KMS-11 (cell line): ENCODE results near the gene MED13L.
A peak's percentile ranks its signal among the peaks of the same experiment; 100 is the strongest.

ENCODE experiments used
- H2AFZ ChIP-seq: fragments of 200-600 bp; sonication (generic); 2 replicates; pipeline ENCODE4 v1.6.1; 2016; ENCODE audit warnings: antibody characterized with exemption, mixed run types, low read depth
- H3K27ac ChIP-seq: fragments of 200-600 bp; sonication (generic); 2 replicates; pipeline ENCODE4 v1.6.1; 2016; ENCODE audit warnings: mild to moderate bottlenecking, mixed run types
- H3K27me3 ChIP-seq: fragments of 200-600 bp; sonication (generic); 2 replicates; pipeline ENCODE4 v1.6.1; 2017; ENCODE audit warnings: mild to moderate bottlenecking, low read depth, mixed run types, moderate library complexity; ENCODE audit not compliant: insufficient read depth
- H3K36me3 ChIP-seq: fragments of 200-600 bp; sonication (generic); 2 replicates; pipeline ENCODE4 v1.6.1; 2017; ENCODE audit warnings: mild to moderate bottlenecking, mixed run types; ENCODE audit not compliant: insufficient read depth
- H3K4me1 ChIP-seq: fragments of 200-600 bp; sonication (generic); 2 replicates; pipeline ENCODE4 v1.6.1; 2016; ENCODE audit warnings: mild to moderate bottlenecking, low read depth, mixed run types; ENCODE audit not compliant: poor library complexity, severe bottlenecking
- H3K4me2 ChIP-seq: fragments of 200-600 bp; sonication (generic); 2 replicates; pipeline ENCODE4 v1.7.0; 2016; ENCODE audit warnings: mild to moderate bottlenecking, mixed run types
- H3K4me3 ChIP-seq: fragments of 200-600 bp; sonication (generic); IDR thresholded peaks from 2 replicates; pipeline ENCODE4 v1.6.1; 2017; ENCODE audit warnings: low read depth, low read length, mixed read lengths; ENCODE audit not compliant: insufficient read depth
- H3K79me2 ChIP-seq: fragments of 200-600 bp; sonication (generic); 2 replicates; pipeline ENCODE4 v1.6.1; 2016; ENCODE audit warnings: low read depth, mixed run types; ENCODE audit not compliant: insufficient read depth
- H3K9ac ChIP-seq: fragments of 200-600 bp; sonication (generic); 2 replicates; pipeline ENCODE4 v1.6.1; 2016; ENCODE audit warnings: mild to moderate bottlenecking, mixed run types
- H4K20me1 ChIP-seq: fragments of 200-600 bp; sonication (generic); 2 replicates; pipeline ENCODE4 v1.6.1; 2016; ENCODE audit warnings: mild to moderate bottlenecking, mixed run types; ENCODE audit not compliant: insufficient read depth
- CTCF ChIP-seq: fragments of 200-600 bp; sonication (generic); conservative IDR thresholded peaks from 2 replicates; pipeline ENCODE4 v1.6.1; 2017; ENCODE audit warnings: low read depth, mild to moderate bottlenecking, antibody characterized with exemption, low read length, moderate library complexity, mixed read lengths

The MED13L gene

GRCh38 chr12:116319233-116319897 lies 41.9 kb upstream of the MED13L start:
- peak overlapping the region; percentile 57 for H3K4me2 ChIP-seq
- H3K9ac ChIP-seq = peak overlapping the region; percentile 39; the same call in 1 of the 2 replicates
- no peak overlapping the region for H3K4me3 ChIP-seq
- no peak for TF ChIP-seq CTCF
- peaks cover 46% of the 10 kb centered on the region for H3K4me1 ChIP-seq
- no peaks in the 10 kb centered on the region for H3K36me3 ChIP-seq
- peak overlapping the region; percentile 45; the same call in 1 of the 2 replicates for H3K27ac ChIP-seq
- no peaks in the 10 kb centered on the region for H3K27me3 ChIP-seq
- no peaks in the 10 kb centered on the region for H3K79me2 ChIP-seq
- H2AFZ ChIP-seq = peak overlapping the region; percentile 71
- H4K20me1 ChIP-seq = no peaks in the 10 kb centered on the region

GRCh38 chr12:116318576-116319232 lies 41.2 kb upstream of the MED13L start:
- Histone ChIP-seq H2AFZ (no peak overlapping the region), H3K36me3 (no peaks in the 10 kb centered on the region), H3K27me3 (no peaks in the 10 kb centered on the region), H3K4me3 (no peak overlapping the region), H4K20me1 (no peaks in the 10 kb centered on the region), H3K4me2 (peak overlapping the region; percentile 57; the same call in 1 of the 2 replicates), H3K9ac (no peak overlapping the region), H3K79me2 (no peaks in the 10 kb centered on the region), H3K27ac (no peak overlapping the region), H3K4me1 (peaks cover 40% of the 10 kb centered on the region)
- no peak for TF ChIP-seq CTCF

- Histone ChIP-seq H2AFZ (no peak overlapping the region), H3K4me1 (peaks cover 33% of the 10 kb centered on the region), H3K79me2 (no peaks in the 10 kb centered on the region), H3K27ac (no peak overlapping the region), H3K36me3 (no peaks in the 10 kb centered on the region), H3K4me2 (no peak overlapping the region), H3K27me3 (no peaks in the 10 kb centered on the region), H3K9ac (no peak overlapping the region), H3K4me3 (no peak overlapping the region), H4K20me1 (no peaks in the 10 kb centered on the region)
- TF ChIP-seq CTCF = no peak
These were observed 40.6 kb upstream of the MED13L start for GRCh38 chr12:116317986-116318575.

- H3K27ac ChIP-seq = no peak overlapping the region
- H3K4me2 ChIP-seq = no peak overlapping the region
- H3K36me3 ChIP-seq = no peaks in the 10 kb centered on the region
- no peak overlapping the region for H2AFZ ChIP-seq
- H3K9ac ChIP-seq = no peak overlapping the region
- no peak overlapping the region for H3K4me3 ChIP-seq
- no peaks in the 10 kb centered on the region for H3K79me2 ChIP-seq
- TF ChIP-seq CTCF = no peak
- peaks cover 29% of the 10 kb centered on the region for H3K4me1 ChIP-seq
- no peaks in the 10 kb centered on the region for H4K20me1 ChIP-seq
- H3K27me3 ChIP-seq = no peaks in the 10 kb centered on the region
These were observed 39.6 kb upstream of the MED13L start for GRCh38 chr12:116317139-116317538.
